Measurements from ENCODE around the gene CRYZ. TPM values are rescaled to one million over a fixed set of nuclear protein-coding genes. Genes with fewer than 3 reads are reported as not detected.

The CRYZ gene
- polyA plus RNA-seq, 1 donor: 28.0 TPM

GRCh38 chr1:74729741-74730478 is 2.9 kb downstream of the CRYZ start:
- DNase-seq: no peak

GRCh38 chr1:74728736-74729135 is 4.1 kb downstream of the CRYZ start:
- DNase-seq: no peak

- DNase-seq: no peak
Observed at GRCh38 chr1:74726063-74726462, 6.8 kb downstream of the CRYZ start.

- DNase-seq: no peak
Observed at GRCh38 chr1:74717626-74718025, 15.2 kb downstream of the CRYZ start.

GRCh38 chr1:74716822-74717221 is 16.0 kb downstream of the CRYZ start:
- DNase-seq: no peak

- DNase-seq: no peak
Observed at GRCh38 chr1:74715806-74716205, 17.0 kb downstream of the CRYZ start.

GRCh38 chr1:74715236-74715502 is 17.7 kb downstream of the CRYZ start:
- no peak for DNase-seq

- DNase-seq: no peak
Observed at GRCh38 chr1:74714429-74715235, 18.2 kb downstream of the CRYZ start.

- no peak for DNase-seq
Observed at GRCh38 chr1:74713849-74714248, 19.0 kb downstream of the CRYZ start.

- DNase-seq: no peak
Observed at GRCh38 chr1:74712881-74713280, 20.0 kb downstream of the CRYZ start.

- no peak for DNase-seq
Observed at GRCh38 chr1:74703386-74704182, 29.3 kb downstream of the CRYZ start.

- no peak for DNase-seq
Observed at GRCh38 chr1:74699331-74699730, 33.5 kb downstream of the CRYZ start.

GRCh38 chr1:74697832-74698231 is 35.0 kb downstream of the CRYZ start:
- no peak for DNase-seq

- no peak for DNase-seq
Observed at GRCh38 chr1:74693473-74693872, 39.4 kb downstream of the CRYZ start.

- DNase-seq: no peak
Observed at GRCh38 chr1:74690909-74691308, 41.9 kb downstream of the CRYZ start.

GRCh38 chr1:74690364-74690696 is 42.5 kb downstream of the CRYZ start:
- DNase-seq: no peak

- DNase-seq: peak; percentile 52
Observed at GRCh38 chr1:74689621-74690363, 43.1 kb downstream of the CRYZ start.

GRCh38 chr1:74686928-74687327 is 45.9 kb downstream of the CRYZ start:
- no peak for DNase-seq

GRCh38 chr1:74684301-74684700 is 48.5 kb downstream of the CRYZ start:
- DNase-seq: no peak

- DNase-seq: no peak
Observed at GRCh38 chr1:74683656-74684055, 49.2 kb downstream of the CRYZ start.

GRCh38 chr1:74681851-74682250 is 51.0 kb downstream of the CRYZ start:
- no peak for DNase-seq

GRCh38 chr1:74681449-74681848 is 51.4 kb downstream of the CRYZ start:
- DNase-seq: no peak

- peak; percentile 2 for DNase-seq
Observed at GRCh38 chr1:74681001-74681400, 51.8 kb downstream of the CRYZ start.

Measured in hindlimb muscle (tissue), 1 donor.